ENCODE measurements around the gene AAK1. TPM values are rescaled to one million over a fixed set of nuclear protein-coding genes. Genes with fewer than 3 reads are reported as not detected.

AAK1 gene
- total and polyA plus RNA-seq, 2 donors (not counting 1 experiment from before 2014, with no cell fraction given) = 43.5 to 45.7 TPM

- Histone ChIP-seq H3K9me3 (ENCODE audit: control insufficient read depth, insufficient read depth, low read depth, low read length) (no peaks in the 10 kb centered on the region), H4K20me1 (ENCODE audit: control insufficient read depth, extremely low read depth, insufficient read depth, low read length) (no peaks in the 10 kb centered on the region), H3K27me3 (ENCODE audit: control insufficient read depth, insufficient read depth, low read length) (no peaks in the 10 kb centered on the region), H3K4me1 (ENCODE audit: control insufficient read depth, extremely low read depth, insufficient read depth, low read length) (no peaks in the 10 kb centered on the region), H3K4me3 (replicated peaks in 1 of 4; ENCODE audit: control extremely low read depth in 1 of 4, insufficient read depth in 1 of 4, low read depth in 3 of 4, low read length in 4 of 4) (no peak overlapping the region), H3K79me2 (ENCODE audit: control insufficient read depth, insufficient read depth, low read length) (no peaks in the 10 kb centered on the region), H2AFZ (ENCODE audit: low read length) (no peak overlapping the region), H3K9ac (ENCODE audit: insufficient read depth, low read length) (no peak overlapping the region), H3K4me2 (ENCODE audit: extremely low read depth, insufficient read depth, low read length) (no peak overlapping the region), H3K27ac (ENCODE audit: insufficient read depth, low read length) (no peak overlapping the region), H3K36me3 (ENCODE audit: control insufficient read depth, insufficient read depth, low read length) (peaks cover 6% of the 10 kb centered on the region)
- peak in 1 of 2 donors; percentile 36 for DNase-seq (ENCODE audit: low read depth in 2 of 2)
- TF ChIP-seq EZH2 (IDR thresholded peaks at IDR 0.05; ENCODE audit: low read length, missing control alignments) (no peak), CTCF (conservative IDR thresholded peaks at IDR 0.05 in 1 of 2, IDR thresholded peaks at IDR 0.05 in 1 of 2; ENCODE audit: low read depth in 1 of 2, low read length in 2 of 2) (no peak)
These were observed 176.8 kb downstream of the AAK1 start for GRCh38 chr2:69466728-69467127.

GRCh38 chr2:69465513-69466456 lies 177.8 kb downstream of the AAK1 start:
- Histone ChIP-seq H3K27ac (ENCODE audit: insufficient read depth, low read length) (no peak overlapping the region), H3K79me2 (ENCODE audit: control insufficient read depth, insufficient read depth, low read length) (no peaks in the 10 kb centered on the region), H3K9me3 (ENCODE audit: control insufficient read depth, insufficient read depth, low read depth, low read length) (no peaks in the 10 kb centered on the region), H2AFZ (ENCODE audit: low read length) (no peak overlapping the region), H3K4me1 (ENCODE audit: control insufficient read depth, extremely low read depth, insufficient read depth, low read length) (no peaks in the 10 kb centered on the region), H3K4me2 (ENCODE audit: extremely low read depth, insufficient read depth, low read length) (no peak overlapping the region), H3K4me3 (replicated peaks in 1 of 4; ENCODE audit: control extremely low read depth in 1 of 4, insufficient read depth in 1 of 4, low read depth in 3 of 4, low read length in 4 of 4) (no peak overlapping the region), H3K27me3 (ENCODE audit: control insufficient read depth, insufficient read depth, low read length) (no peaks in the 10 kb centered on the region), H3K9ac (ENCODE audit: insufficient read depth, low read length) (no peak overlapping the region), H4K20me1 (ENCODE audit: control insufficient read depth, extremely low read depth, insufficient read depth, low read length) (no peaks in the 10 kb centered on the region), H3K36me3 (ENCODE audit: control insufficient read depth, insufficient read depth, low read length) (peaks cover 6% of the 10 kb centered on the region)
- TF ChIP-seq CTCF (conservative IDR thresholded peaks at IDR 0.05 in 1 of 2, IDR thresholded peaks at IDR 0.05 in 1 of 2; ENCODE audit: low read depth in 1 of 2, low read length in 2 of 2) = no peak
- no peak for TF ChIP-seq EZH2 (IDR thresholded peaks at IDR 0.05; ENCODE audit: low read length, missing control alignments)
- no peak for DNase-seq (ENCODE audit: low read depth in 2 of 2)

DNA sequence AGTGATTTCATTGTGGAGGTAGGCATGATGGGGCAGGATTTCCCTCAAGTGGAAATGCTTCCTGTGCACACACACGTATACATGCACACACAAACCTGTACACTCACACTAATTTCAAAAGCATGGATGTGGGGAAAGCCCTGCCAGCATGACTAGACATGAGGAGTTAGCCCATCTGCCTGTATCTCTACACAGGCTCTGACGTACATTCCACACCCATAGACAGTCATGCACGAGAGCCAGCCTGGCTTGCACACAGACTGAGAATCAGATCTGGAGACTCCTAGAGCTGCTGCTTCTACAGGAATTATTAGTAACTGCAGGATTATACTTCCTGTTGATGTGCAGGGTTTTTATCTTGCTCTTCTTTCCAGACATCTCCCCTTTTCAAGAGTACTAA lies 179.0 kb downstream of the AAK1 start:
- no peak overlapping the region for H3K27ac ChIP-seq (ENCODE audit: insufficient read depth, low read length)
- no peak overlapping the region for H3K4me3 ChIP-seq (replicated peaks in 1 of 4; ENCODE audit: control extremely low read depth in 1 of 4, insufficient read depth in 1 of 4, low read depth in 3 of 4, low read length in 4 of 4)
- no peak overlapping the region for H3K9ac ChIP-seq (ENCODE audit: insufficient read depth, low read length)
- TF ChIP-seq EZH2 (IDR thresholded peaks at IDR 0.05; ENCODE audit: low read length, missing control alignments) (no peak), CTCF (conservative IDR thresholded peaks at IDR 0.05 in 1 of 2, IDR thresholded peaks at IDR 0.05 in 1 of 2; ENCODE audit: low read depth in 1 of 2, low read length in 2 of 2) (no peak)
- no peaks in the 10 kb centered on the region for H3K9me3 ChIP-seq (ENCODE audit: control insufficient read depth, insufficient read depth, low read depth, low read length)
- peaks cover 6% of the 10 kb centered on the region for H3K36me3 ChIP-seq (ENCODE audit: control insufficient read depth, insufficient read depth, low read length)
- H3K27me3 ChIP-seq (ENCODE audit: control insufficient read depth, insufficient read depth, low read length) = no peaks in the 10 kb centered on the region
- peak in 1 of 2 donors; percentile 28 for DNase-seq (ENCODE audit: low read depth in 2 of 2)
- no peak overlapping the region for H3K4me2 ChIP-seq (ENCODE audit: extremely low read depth, insufficient read depth, low read length)
- H3K79me2 ChIP-seq (ENCODE audit: control insufficient read depth, insufficient read depth, low read length) = no peaks in the 10 kb centered on the region
- no peaks in the 10 kb centered on the region for H3K4me1 ChIP-seq (ENCODE audit: control insufficient read depth, extremely low read depth, insufficient read depth, low read length)
- H4K20me1 ChIP-seq (ENCODE audit: control insufficient read depth, extremely low read depth, insufficient read depth, low read length) = no peaks in the 10 kb centered on the region
- no peak overlapping the region for H2AFZ ChIP-seq (ENCODE audit: low read length)

Measured in fibroblast of lung (primary cell).